HG03196 (cell line): ENCODE data around the gene PRKD3.

Experiments
- ATAC-seq: cut with Tn5 transposase; IDR thresholded peaks from one replicate; pipeline ENCODE4 v1.9.1; 2021; ENCODE audit not compliant: unreplicated experiment

The PRKD3 gene

DNA sequence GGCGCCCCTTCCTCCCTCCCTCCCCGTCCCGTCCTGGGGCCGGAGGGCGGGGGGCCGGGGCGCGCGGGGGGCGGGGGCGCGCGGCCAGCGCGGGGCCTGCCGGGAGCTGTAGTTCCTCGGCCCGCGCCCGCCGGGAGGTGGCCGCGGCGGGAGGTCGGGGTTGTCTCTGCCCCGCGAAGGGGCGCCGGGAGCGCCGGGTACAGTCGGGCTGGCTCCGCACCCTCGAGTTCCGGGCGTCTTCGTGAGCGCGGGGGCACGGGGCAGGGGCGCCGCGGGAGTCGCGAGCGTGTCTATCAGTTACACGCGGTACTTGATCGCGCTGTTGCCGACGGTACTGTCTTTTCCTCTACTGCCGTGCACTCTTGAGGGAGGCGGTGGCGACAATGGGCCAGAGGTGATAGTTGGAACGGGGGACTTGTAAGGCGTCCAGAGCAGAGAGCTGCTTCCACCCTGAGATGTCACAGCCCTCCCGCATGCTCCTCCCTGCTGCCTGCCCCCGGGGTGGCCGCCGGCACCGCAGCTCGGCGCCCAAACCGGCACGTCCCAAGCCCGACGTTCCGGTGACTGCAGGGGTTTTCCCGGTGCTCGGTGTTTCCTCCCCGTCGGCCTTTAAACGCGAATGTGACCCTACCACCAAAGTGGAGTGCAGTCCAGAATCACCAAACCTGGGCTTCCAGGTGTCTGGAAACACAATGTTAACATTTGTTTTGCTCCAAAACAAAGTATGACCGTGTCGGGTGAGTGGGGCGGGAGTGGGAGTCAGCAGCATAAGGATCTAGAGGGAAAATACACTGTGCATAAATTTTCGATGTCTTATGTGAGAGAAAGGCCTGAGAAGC, at the start of gene PRKD3:
Gene PRKD3 (minus strand): TSS at position 48 of the 839 bp plus-strand sequence. CDS start 8,309 bp downstream, outside the sequence.
- peak; percentile 70 for ATAC-seq

DNA sequence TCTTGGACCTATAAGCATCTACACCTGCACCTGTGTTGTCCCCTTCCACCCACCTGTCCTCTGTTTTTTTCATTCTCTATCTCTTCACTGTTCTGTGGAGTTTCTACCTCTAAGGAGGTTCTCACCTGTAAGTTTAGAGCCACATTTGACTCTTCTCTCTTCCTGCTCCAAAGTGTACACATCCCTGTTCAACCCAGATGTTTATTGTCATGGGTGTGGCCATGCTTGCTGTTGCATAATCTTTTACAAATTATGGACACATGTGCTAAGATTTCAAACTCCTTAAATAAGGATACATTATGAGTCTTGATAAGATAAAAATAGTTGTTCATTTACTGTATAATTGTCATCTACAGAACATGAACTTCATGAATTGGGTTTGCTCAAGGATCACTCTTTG, 47.4 kb upstream of the PRKD3 start:
- no peak for ATAC-seq

DNA sequence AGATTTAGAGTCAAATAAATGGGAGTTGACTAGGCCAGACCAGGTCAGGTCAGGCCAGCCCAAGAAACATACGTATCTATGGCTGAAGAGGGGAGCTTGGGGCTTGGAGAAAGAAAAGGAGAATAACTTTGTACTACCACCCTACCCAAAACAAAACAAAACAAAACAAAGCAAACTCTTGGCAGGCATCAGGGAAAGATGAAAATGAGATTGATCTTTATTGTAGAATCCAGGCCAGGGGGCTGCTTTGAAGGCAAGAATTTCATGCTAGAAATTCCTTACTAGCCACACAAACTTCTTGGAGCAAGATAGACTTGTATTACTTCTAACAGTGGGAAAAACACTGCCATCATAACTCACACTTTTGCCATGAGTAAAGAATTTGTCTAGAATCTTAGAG, 46.0 kb upstream of the PRKD3 start:
- no peak for ATAC-seq

DNA sequence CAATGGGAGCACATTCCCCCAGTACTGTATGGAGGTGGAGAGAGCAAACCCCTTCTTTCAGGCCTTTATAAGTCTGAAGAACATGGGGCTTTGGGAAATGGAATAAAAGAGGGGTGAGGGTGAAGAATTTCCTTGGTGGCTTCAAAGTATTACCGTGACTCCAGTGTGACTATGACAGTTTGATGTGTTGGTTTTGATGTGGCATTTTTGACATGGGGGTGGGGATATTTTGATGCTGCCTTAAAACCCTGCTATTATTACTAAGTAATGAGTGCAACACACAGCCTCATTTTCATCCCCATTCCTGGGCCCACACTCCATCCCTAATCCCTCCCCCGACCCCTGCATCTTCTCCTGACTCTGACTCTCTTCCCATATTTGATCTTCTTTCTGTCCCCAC, 43.4 kb upstream of the PRKD3 start:
- no peak for ATAC-seq

DNA sequence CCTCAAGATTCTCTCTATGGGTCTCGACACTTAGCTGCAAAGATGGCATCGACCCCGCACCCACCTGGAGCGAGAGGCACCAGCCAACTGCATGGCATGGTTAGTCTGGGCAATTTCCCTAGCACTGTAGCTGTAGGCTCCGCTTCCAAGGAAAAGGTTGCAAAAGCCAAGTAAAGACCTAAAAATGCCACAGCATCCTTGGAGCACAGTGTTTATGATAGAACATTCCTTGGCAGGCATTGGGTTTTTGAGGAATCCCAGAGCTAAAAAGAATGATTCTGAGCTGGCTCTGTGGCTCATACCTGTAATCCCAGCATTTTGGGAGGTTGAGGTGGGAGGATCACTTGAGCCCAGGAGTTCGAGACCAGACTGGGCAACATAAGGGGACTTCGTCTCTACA, 42.7 kb upstream of the PRKD3 start:
- no peak for ATAC-seq

DNA sequence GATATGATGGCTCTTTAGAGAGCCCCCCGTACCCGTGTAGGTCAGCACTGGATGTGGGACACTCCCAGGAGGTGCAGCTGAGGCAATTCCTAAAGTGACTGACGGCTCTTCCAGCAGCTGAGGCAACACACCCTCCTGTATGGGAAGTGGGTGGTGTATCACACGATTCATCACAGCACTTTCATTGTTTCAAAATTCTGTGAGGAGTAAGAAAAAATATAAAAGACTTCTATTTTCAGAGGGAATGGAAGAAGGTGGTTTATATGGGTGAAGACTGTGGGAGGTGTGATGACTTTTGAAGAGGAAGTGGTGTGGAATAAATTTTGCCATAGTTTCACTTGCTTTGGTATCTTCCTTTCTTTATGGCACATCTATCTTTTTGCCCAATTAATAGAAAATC, 42.1 kb upstream of the PRKD3 start:
- ATAC-seq: no peak

DNA sequence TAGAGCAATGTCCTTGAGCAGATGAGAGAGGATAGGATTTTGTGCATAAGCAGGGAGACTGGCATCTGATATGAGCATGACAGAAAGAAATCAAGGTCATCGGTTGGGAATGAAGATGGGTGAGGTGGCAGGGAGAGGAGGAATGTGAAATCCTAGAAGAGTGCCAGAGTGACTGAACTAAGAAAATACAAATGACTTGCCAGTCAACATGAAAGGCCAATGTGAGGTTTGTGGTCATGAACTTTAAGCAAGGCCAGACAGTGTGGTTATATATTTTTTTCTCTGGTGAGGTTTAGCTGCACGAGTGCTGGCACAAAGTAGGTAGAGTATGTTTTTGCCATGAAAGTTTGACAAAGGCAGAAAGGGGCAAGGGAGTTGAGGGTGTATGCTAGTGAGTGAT, 41.0 kb upstream of the PRKD3 start:
- ATAC-seq: no peak

DNA sequence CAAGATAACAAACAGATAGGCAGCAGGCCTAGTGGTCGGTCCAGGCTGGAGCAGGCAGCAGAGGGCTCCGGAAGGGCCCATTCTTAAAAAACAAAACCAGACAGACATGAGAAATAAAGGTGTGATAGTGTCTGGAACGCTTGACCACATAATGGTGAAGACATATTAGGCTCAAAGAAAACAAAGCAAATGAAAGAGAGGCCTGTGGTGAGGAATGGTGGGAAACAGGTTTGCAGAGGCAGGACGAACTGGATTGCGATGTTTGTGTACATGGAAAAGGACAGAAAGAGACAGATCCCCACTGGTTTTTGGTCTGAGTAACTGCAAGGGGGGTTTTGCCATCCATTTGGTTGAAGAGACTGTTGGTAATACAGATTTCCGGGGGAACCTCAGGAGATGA, 39.7 kb upstream of the PRKD3 start:
- no peak for ATAC-seq

DNA sequence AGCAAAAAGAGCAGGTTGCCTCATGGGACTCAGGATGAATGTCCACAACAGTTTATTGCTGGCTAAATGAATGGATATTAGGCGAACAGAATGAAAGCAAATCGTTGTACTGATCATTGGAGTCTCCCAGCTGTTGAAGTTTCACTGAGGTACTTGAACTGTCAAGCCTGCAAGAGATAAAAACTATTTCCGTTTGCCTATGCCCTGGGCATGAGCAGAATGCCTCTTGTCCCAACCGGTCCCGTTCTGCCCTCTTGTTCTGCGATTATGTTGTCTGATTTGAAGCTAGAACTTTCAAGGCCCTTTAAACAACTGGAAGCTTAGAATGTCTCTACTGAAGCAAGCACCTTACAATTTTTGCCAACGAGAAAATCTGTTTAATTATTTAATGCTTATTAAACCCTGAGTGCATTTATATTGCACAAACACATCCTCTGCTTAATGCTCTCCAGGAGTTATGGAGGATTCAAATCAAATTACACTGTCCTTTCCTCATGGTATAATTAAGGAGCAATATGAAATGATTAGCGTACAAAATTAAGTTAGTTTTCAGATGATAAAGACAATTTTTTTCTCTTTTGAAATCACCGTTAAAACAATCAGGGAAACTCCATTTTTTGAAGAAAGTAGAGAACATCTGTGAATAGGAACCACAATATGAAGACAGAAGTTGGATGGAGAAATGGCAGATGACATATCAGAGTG, 37.5 kb upstream of the PRKD3 start:
- ATAC-seq: no peak

DNA sequence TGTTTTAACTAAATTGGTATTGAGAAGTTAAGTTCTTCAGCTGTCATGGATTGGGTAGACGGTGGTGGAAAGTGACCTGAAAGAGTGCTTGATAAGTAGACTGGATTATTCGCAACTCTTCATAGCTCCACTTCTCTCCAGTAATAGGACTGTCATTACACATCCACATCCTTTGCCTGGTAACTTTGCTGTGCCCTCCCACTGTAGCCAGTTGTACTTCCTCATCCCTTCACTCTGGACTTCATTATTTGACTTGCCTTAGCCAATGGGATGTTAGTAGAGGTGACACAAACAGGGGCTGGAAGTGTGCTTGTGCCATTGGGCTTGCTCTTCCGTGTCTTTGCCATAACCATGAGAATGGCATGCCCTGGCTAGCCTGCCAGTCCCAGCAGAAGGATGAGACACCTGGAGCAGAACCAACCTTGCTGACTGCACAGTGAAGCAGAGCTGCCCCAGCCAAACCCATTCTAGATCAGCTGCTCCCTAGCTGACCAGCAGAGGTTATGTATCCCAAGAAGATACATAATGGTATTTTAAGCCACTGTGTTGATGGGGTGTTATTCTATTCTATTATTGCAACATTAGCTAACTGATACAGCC, 36.7 kb upstream of the PRKD3 start:
- ATAC-seq: no peak

DNA sequence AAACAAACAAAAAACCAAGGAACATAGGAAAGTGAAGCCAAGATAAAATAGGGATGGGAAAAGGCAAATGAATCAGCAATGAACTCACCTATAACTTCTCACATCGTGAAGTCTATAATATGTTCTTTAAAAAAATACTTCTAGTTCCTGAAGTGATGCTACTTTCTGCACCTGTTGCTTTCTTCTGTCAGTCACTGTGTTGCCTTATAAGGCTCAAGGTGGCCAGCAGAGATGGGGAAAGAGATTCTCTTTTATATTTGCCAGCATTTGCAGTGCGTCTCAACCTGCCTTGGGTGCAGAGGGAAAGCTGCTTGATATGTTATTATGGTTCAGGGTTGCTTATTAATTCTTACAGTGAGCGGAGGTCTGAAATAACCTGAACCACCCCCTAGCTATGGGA, 33.8 kb upstream of the PRKD3 start:
- ATAC-seq: no peak

DNA sequence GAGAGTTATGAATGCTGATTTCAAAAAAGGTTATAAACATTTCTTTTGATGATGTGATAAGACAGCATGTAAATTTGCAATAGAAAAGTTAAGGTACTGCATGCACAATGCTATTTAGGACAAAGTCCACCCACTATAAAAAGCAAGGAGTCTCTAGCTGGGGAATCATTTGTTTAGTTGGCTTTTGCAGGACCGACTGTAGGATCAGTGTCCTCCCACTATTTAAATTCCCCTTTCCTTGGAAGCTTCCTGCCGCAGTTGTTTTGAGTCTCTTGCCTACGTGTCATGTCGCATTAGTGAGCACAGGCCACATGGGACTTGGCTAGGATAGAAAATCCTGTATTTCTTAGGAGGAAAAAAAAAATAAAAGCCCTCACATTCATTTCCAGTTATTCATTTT, 32.9 kb upstream of the PRKD3 start:
- ATAC-seq: no peak

DNA sequence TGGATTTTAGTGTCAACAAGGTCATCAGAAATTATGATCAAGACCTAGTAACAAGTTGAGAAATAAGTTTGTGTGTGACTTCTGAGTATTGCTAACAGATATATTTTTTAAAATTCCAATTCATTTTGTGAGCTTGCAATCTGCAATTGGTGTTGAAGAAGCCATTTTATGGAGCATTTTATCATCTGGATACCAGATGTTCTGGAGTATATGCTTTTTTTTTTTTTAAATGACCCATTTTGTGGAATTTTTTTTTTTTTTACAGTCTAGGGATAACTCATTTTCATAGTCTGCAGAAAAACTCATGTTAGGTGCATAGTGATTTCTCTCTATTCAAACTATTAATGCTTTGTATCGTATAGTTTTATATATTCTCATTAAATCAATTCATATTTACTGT, 32.4 kb upstream of the PRKD3 start:
- ATAC-seq: no peak

DNA sequence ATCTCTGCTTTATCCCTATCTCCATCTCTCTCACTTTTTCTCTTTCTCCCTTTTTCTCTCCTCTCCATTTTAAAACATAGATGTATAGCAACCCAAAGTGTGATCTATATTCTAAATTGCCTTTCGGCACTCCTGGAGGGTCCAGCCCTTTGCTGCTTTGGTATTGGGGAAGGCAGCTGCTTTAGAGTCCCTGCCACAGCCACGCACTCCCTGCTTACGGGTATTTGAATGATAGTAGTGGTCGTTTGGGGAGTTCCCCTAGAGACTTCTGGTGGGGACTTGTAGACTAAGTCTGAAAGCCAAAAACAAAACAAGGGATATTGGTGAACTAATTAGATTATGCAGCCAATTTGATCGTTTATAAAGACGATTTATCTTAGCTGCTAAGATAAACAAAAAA, 31.7 kb upstream of the PRKD3 start:
- no peak for ATAC-seq

DNA sequence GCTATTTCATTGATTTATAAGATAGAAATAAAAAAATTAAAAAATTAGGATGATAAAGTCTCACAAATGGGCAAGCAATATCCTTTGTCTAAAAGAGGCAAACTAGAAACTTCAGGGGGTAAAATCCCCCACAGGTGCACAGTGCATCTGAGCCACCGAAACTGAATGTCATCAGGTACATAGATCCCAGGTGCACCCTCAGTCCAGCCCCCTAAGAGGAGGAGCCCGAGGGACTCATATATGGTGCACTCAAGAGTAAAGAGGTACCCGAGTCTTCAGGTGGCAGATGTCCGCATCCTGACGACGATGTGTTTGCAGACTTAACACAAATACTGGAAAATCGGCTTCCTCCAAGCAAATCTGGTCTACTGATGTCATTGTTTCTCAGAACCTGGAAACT, 31.1 kb upstream of the PRKD3 start:
- no peak for ATAC-seq

DNA sequence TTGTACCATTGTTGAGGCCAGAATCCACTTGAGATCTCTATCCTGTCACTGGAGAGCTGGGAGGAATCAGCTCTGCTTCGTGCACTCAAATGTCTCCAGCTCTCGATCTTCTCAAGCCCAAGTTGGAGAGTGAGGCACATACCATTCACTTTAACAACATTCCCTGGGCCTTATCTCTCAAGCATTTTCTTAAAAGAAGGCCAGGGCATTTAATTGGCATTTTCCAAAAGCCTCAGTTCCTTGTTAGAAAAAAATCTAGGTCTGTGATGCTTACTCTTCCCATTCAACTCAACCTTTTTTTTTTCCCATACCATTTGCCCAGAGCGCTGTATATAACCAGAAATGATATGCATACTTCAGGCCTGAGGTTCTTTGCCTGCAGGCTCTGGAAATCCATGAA, 29.9 kb upstream of the PRKD3 start:
- ATAC-seq: no peak

DNA sequence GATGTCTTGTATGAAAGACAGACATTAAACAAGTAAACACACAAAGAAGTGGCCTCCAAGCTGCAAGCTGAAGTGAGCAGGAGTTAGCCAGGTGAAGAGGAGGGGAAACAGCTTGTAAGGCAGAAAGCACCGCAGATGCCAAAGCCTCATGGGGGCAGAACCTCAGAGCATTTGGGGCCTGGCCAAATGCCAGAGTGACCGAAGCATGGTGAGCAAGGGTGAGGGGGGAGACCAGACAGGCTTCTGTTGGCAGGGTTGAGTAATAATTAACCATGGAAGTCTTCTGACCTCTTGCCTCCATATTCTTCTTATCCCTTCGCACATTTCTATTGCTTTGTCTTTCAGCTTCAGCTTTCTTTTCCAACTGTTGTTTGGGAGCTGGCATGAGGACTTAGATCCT, 25.4 kb upstream of the PRKD3 start:
- no peak for ATAC-seq

DNA sequence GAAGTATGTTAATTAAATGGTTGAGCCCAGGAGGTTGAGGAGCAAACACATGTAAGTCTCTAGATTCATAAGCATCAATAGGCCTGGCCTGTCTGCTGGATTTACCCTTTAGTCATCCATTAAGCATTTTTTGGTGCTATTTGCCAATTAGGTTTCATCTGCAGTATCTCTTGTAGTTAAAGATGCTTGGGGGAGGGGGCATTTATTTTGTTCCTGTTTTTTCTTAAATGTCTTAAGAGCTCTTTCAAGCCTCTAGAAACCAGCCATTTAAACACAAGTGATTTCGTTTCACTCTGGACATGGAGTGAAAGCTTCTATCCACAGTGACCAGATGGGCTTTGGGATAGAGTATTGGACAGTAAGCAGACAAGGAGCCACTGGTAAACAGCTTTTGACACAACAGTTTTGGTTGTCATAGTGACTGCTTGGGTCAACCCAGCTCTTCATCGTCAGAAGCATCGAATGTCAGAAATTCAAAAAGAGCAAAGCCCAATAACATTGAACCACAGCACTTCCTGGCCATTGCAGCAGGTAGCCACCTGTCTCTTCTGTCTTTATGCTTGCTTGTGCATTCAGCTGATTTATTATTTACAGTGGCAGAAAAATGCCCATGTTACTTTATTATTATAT, 24.7 kb upstream of the PRKD3 start:
- no peak for ATAC-seq

DNA sequence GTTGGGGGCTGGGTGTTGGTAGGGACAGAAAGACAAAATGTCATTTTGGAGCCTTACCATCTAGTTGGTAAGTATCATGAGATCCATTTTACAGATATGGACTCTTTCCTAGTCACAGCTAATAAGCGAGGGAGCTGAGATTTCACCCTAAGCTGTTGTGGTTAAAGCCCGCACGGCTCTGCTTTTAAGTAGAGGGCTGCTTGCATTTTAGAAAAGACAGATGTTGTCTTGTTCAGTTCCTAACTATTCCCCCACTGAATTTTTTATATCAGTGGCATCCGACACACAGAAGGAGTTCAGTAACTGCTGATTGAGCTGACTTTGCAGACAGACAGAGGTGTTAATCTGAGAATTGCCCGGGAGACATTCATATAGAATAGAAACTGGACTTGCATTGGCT, 23.5 kb upstream of the PRKD3 start:
- ATAC-seq: no peak

DNA sequence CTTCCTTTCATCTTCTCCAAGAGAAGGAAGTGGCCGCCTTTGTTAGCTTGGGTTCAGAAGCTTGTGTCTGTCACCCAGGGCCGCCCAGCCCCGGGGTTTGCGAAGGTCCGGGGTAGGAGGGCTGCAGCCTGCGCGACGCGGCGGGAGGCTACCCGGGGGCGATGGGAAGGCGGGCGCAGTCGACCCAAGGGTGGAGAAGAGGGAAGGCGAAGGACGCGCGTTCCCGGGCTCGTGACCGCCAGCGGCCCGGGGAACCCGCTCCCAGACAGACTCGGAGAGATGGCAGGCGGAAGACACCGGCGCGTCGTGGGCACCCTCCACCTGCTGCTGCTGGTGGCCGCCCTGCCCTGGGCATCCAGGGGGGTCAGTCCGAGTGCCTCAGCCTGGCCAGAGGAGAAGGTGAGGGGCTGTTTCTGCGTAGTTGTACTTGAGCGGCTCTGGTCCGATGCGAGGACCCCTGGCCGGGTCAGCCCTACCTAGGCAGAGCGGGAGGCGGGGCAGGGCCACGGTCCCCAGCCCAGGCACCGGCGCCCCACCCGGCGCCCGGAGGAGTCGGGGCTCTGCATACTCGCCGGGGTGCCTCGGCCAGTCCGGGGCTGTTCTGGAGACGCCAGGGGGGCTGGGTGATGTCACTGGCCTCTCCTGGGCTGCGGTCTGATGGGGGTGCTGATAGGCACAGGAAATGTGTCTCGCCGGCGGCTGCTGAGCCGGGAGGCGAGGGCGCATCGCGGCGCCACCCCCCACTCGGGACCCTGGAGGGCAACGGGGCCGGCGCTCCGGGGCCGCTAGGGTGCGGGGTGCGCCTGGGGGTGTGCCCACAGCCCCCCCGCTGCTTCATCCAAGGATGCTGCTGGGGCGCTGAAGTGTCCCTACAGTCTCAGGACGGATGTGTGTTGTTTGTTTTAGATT, 20.1 kb upstream of the PRKD3 start, which contains the start of gene QPCT:
Gene QPCT (plus strand): TSS at position 178 of the 909 bp plus-strand sequence. CDS start 102 bp downstream, at position 280.
- ATAC-seq: peak; percentile 54
